ENCODE measurements around the gene FIGNL2.

The FIGNL2 gene

GRCh38 chr12:51852404-51853137 lies 4.1 kb upstream of the FIGNL2 start:
- DNase-seq: no peak

DNA sequence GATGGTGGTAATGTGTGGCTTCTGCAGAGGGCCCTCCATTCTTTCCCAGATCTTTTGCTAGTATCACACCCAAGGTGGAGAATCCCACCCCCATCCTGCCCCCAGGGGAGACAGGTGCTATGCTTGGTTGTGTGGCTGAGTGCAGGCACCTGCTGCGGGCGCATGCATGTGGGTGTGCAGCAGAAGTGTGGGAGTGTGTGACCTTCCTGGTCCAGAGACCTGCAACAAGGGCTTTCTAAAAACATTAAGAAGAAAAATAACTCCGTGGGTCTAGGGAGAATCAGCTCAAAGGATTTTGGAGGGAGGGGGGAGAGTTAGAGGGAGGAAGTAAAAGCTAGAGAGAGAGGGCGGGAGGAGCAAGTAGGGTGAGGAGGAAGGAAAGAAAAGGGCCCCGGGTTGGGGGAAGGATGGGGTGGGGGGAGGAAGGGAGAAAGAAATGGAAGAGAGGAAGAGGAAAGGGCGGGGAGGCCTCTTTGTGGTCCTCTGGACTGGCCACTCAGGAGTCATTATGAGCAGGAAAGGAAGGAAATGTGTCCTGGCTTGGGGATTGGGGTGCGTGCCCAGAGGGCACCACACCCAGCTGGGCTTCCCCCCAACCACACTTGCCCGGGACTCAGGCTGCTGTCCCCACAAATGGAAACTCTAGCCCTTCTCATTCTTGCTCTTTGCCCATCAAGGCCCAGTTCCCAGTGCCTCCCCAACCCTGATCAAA lies 3.1 kb upstream of the FIGNL2 start:
- DNase-seq: no peak

DNA sequence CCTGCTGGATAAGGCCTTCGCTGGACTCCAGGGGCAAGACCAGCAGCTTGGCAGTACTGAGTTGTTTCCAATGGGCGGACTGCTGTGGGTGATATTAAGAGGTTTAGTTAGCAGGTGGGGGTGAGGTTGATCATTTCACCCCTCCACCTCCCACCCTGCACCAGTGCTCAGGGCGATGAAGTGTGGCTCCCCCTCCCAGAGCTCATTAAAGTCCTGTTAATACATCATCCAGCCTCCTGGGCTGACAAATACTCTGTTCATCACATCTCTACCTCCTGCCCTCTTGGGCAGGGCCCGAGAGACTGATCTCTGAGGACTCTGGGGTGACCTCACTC lies 2.4 kb upstream of the FIGNL2 start:
- DNase-seq: no peak

- DNase-seq: no peak
Measured at GRCh38 chr12:51850081-51850964, 1.8 kb upstream of the FIGNL2 start.

DNA sequence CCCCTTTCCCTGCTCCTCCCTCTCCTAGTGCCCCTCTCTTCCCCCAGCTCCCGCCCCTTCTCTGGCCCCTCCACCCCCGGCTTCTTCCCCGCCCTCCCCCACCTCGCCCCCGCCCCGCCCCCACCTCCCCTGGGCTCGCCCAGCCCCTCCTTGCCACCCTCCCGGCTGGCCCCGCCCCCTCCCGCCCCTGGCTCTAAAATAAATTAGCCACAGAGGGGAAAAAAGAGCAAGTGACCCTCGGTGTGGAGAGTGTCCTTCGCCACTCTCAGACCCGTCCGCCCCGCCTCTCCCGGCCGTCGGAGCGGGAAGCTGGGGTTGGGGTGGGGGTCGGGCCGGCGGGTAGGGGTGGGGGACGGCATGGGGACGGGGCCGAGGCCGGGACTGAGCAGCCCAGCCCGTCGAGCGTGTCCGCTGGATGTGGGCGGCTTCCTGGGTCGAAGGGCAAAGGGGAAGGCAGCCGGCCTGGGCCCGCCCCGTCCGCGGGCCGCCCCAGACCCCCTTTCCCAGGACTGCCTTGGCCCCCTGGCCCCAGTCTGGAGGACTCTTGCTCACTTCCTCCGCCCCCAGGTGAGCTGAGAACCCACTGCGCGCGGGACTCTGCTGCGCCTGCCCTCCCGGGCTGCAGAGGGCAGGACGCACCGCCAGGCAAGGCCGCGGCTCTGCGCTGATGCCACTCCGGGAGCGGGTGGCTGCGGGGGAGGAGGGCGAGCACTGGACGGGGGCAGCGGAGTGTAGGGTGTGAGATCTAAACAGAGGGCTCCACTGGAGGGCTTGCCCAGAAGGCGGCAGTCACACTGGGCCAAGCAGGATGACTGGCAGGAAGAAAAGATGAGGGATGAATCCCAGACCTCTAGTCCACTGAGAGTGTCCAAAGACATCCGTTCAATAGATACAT lies 570 bp upstream of the FIGNL2 start:
- DNase-seq: no peak

DNA sequence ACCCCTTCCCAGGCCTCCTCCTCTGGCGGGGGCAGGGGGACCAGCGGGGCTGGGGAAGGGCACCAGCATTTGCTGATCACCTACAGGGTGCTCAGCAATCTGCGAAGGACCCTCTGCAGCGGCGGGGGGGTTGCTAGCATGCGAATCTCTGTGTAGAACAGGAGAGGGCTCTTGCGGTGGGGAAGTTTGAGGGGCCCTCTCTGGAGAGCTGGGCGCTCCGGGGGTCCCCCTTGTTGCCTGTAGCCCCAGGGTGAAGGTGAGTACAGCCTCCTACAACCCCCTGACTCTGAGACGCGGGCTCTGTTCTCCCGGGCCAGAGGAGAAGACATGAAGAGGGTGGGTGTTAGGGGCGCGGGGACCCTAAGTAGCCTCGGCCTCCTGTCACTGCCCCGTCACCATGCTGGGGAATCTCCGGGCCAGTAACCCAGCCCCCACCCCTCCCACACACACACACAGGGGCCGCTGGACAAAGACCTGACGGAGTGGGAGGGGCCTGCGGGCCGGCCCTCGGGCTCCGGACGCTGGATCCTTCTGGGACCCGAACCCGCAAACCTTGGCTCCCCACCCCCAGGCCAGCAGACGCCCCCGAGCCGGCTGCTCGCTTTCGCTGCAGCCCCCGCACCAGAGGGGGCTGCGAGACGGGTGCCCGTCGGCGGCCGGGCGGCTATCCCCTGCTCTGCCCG lies 734 bp downstream of the FIGNL2 start:
- DNase-seq: no peak

- peak; percentile 33 for DNase-seq
Measured at GRCh38 chr12:51846911-51847642, 1.4 kb downstream of the FIGNL2 start.

- DNase-seq: no peak
Measured at GRCh38 chr12:51846271-51846691, 2.2 kb downstream of the FIGNL2 start.

GRCh38 chr12:51845482-51845881 lies 3.0 kb downstream of the FIGNL2 start:
- DNase-seq: no peak

GRCh38 chr12:51844854-51845253 lies 3.7 kb downstream of the FIGNL2 start:
- no peak for DNase-seq

GRCh38 chr12:51841727-51842126 lies 6.8 kb downstream of the FIGNL2 start:
- DNase-seq: no peak

GRCh38 chr12:51840966-51841365 lies 7.6 kb downstream of the FIGNL2 start:
- DNase-seq: no peak

DNA sequence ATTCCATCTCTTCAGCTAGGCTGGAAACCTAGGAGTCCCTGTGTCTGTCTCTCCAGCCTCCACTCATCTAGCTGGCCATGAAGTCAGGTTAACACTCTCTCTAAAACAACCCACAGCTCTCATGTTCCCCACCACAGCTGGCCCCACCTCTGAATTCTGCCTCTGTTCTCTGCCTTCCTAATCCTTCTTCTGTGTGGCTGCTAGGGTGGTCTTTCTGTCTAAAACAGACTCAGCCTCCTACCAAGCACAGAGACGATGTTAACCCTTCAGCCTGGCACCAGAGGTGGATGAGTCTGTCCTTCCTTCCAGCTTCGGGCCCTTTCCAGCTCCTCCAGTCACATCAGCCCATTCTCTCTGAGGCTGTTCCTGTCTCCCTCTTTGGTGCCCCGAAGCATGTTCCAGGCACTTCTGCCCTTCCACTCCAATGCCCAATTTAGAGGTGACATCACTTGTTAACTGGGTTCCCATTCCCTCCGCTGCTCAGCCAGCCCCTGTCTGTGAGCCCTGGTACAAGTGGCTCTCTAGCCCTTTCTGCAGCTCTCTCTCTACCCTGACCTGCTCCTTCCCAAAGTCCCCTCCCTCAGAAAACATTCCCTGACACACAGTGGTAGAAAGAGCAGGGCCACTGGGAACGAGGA lies 9.1 kb downstream of the FIGNL2 start:
- no peak for DNase-seq

DNA sequence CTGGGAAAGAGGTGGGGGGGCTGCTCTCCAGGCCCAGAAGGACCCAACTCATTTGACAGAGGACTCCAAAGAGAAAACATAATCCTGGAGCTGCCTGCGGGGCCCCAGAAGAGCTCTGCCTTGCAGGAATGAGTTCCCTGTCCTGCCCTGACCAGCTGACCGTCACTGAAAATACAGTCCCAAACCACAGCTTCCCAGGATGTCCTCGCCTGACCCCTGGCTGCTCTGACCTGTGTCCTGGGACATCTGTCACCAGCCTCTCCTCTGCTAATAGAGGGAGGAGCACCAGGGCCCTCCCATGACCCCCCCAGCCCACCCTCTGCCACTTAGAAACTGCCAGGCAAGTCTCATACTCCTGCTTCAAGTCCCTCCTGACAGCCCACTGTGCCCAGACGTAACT lies 9.8 kb downstream of the FIGNL2 start:
- DNase-seq: no peak

DNA sequence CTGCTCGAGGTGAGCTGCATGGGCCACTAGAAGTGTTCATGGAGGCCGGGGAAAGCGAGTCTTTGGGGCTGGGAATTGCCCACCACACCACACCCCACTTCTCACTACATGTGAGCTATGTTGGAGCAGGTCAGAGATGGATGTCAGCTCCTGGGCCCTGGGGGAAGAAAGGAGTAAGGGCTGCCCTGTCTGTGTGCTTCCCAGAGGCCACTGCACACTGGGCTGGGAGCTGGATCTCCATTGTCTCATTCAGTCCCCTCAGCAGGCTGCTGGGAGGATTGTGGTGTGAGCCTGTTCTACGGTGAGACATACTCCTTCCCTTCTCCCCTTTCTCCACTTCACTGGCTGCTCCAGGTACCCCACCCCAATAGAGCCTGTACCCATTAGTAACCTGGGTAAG lies 10.5 kb downstream of the FIGNL2 start:
- no peak for DNase-seq

GRCh38 chr12:51837286-51837685 lies 11.2 kb downstream of the FIGNL2 start:
- no peak for DNase-seq

GRCh38 chr12:51836827-51837173 lies 11.7 kb downstream of the FIGNL2 start:
- DNase-seq: no peak

DNA sequence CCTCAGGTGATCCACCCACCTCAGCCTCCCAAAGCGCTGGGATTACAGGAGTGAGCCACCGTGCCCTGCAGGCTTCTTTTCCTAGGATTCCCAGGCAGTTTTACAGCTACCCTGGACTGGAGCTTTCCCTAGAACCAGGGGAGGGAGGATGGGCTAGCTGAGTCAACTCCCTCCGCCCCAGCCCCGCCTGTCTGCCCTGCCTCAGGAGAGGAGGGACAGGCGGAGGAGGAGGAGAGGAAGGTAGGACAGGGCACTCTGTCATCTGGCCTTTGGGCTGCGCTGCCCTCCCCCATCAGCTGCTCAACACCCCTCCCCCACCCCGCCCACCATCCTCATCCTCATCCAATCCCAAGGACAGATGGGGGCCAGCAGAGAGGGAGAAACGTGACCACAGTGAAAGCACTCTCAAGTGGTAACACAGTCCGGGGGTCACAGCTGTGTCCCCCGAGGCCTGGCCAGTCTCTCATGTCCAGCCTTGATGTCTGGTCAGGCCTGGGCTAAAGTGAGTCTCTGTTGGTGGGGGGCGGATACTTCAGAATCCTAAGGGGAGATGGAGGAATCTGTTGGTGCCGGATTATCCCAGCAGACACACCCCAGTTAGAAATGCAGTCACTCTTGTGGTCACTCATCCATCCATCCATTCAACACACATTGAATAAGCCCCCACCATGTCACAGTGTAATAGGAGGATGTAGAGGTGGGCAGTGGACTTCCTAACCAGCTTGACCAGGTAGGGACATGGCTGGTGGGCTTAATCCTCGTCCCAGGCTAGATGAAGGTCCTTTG lies 12.3 kb downstream of the FIGNL2 start:
- no peak for DNase-seq

GRCh38 chr12:51834411-51834810 lies 14.1 kb downstream of the FIGNL2 start:
- DNase-seq: no peak

Data from activated T-cell treated with anti-CD3 and anti-CD28 coated beads for 4 hours (primary cell).